Suprapubic skin (tissue), 4 donors: ENCODE data around the gene LANCL1. TPM values are rescaled to one million over a fixed set of nuclear protein-coding genes. Genes with fewer than 3 reads are reported as not detected.

Source experiments
- DNase-seq, 2 donors: peaks; one replicate each; pipeline ENCODE4 v3.0.0-alpha.2; 2019; ENCODE audit warnings: low spot score in 2 of 2
- H3K27ac ChIP-seq: fragments of 200-600 bp; sonication (generic); one replicate; pipeline ENCODE4 v1.5.1; 2019
- H3K27me3 ChIP-seq: fragments of 200-600 bp; sonication (generic); one replicate; pipeline ENCODE4 v1.5.1; 2019
- H3K36me3 ChIP-seq: fragments of 200-600 bp; sonication (generic); one replicate; pipeline ENCODE4 v1.5.1; 2019
- H3K4me1 ChIP-seq: fragments of 200-600 bp; sonication (generic); one replicate; pipeline ENCODE4 v1.5.1; 2019
- H3K4me3 ChIP-seq: fragments of 200-600 bp; sonication (generic); one replicate; pipeline ENCODE4 v1.5.1; 2019; ENCODE audit warnings: mild to moderate bottlenecking
- H3K9me3 ChIP-seq: fragments of 200-600 bp; sonication (generic); one replicate; pipeline ENCODE4 v1.5.1; 2019
- CTCF ChIP-seq, 2 donors: fragments of 200-600 bp in 1 of 2; fragments of 450-650 bp in 1 of 2; sonication (generic) in 1 of 2; IDR thresholded peaks; one replicate each; pipeline ENCODE4 v1.5.1; 2016 to 2019; ENCODE audit warnings: antibody characterized with exemption in 2 of 2, mild to moderate bottlenecking in 1 of 2, moderate library complexity in 1 of 2
- EP300 ChIP-seq: sonication (generic); formaldehyde crosslinking; IDR thresholded peaks from one replicate; pipeline ENCODE4 v1.6.1; 2017; ENCODE audit warnings: antibody characterized with exemption
- POLR2A ChIP-seq, 2 donors: fragments of 450-650 bp; IDR thresholded peaks; one replicate each; pipeline ENCODE4 v1.6.1; 2017; ENCODE audit warnings: antibody characterized with exemption in 2 of 2, mild to moderate bottlenecking in 2 of 2, moderate library complexity in 2 of 2
- POLR2AphosphoS5 ChIP-seq, 3 donors: sonication (generic); formaldehyde crosslinking; IDR thresholded peaks; one replicate each; pipeline ENCODE4 v1.6.1; 2017; ENCODE audit warnings: antibody characterized with exemption in 3 of 3
- WGBS: methylation state at CpG from one replicate; pipeline ENCODE4 v1.1.5; 2018; 5-methylcytosine and 5-hydroxymethylcytosine counted together
- total RNA-seq, 4 donors: library from RNA; depleted of rRNA; stranded (reverse); fragments of >200 nt; gene quantifications; one replicate each; pipeline ENCODE4 v1.1.0, GENCODE V29; 2016

The LANCL1 gene
- 10 to 100 TPM; 40.3 to 61.8 (median 53.7) TPM for total RNA-seq

DNA sequence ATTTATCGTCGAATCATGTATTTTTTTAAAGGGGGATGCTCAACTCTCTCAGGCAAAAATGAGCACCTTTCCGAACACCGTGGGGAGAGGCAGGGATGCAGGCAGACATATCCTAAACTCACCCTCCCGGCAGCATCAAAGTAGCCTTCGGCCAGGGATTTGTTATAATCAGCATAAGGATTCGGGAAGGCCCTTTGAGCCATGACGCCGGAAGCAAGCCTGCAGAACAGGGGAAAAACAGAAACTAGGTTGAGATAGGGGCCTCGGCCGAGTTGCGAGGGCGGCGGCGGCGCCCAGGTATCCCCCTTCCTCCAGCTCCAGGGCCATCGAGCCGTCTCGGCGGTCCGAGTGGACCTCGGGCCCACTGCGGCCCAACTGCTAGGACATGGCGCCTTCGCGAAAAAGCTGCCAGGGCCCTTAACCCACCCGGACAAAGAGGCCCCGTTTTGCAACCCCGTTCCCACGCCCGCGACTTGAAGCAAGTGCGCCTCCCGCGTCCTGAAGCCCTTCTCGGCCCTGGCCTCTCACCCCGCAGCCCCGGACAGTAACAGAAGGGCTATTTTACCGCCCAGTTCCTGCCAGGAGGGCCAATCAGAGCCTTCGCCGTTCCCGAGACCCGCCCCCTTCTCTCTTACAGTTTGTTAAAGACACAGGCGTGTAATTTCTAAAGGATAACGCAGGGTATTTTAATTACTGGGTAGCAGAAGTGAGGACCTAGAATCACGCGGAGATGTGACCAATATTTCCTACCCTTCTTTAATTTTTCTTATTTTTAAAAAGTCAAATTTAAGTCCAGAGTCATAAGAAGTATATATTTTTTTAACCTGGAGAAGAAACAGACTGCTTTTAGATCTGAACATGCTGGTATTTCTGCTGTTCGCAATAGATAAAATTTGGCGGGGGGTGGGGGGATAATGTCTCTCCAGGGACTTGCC lies at the start of gene LANCL1:
Gene LANCL1, minus strand, starts transcription at position 566 of the 935 bp plus-strand sequence. Its CDS starts 363 bp downstream, at position 203.
- Histone ChIP-seq H3K27me3 (no peaks in the 10 kb centered on the region), H3K36me3 (peaks cover 3% of the 10 kb centered on the region), H3K4me1 (peaks cover 24% of the 10 kb centered on the region), H3K9me3 (no peaks in the 10 kb centered on the region), H3K4me3 (peak within 1 kb of the TSS; percentile 71), H3K27ac (peak within 1 kb of the TSS; percentile 65)
- peak; percentile 95 to 96 for DNase-seq
- TF ChIP-seq CTCF (IDR thresholded peaks at IDR 0.05) (no peak), POLR2A (IDR thresholded peaks at IDR 0.05) (peak in 1 of 2 donors; percentile 50)
- 1% methylated on average over 23 of the region's 49 CpGs for WGBS

DNA sequence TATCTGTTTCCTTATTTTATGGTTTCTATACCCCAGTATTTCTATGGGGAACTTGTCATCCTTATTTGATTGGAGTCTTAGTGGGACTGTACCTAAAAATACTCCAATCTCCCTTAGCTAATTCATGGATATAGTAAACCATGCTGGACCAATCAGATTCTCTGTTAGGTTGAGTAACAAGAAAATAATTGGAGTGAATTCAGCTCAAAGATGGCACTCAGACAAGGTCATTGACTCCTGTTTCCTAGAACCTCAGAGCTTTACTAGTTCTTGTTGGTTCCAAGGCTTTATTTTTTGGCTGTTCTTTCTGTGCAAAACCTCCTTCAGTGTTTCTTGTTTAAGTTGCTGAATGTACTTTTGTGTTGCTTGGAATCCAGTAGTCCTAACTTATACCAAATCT lies 48.0 kb upstream of the LANCL1 start:
- no peak for TF ChIP-seq CTCF (IDR thresholded peaks at IDR 0.05)
- no peak for TF ChIP-seq POLR2A (IDR thresholded peaks at IDR 0.05)
- no peak for TF ChIP-seq POLR2AphosphoS5 (IDR thresholded peaks at IDR 0.05)
- no peak for TF ChIP-seq EP300
- no peaks in the 10 kb centered on the region for H3K36me3 ChIP-seq
- H3K4me1 ChIP-seq = no peaks in the 10 kb centered on the region
- H3K9me3 ChIP-seq = no peaks in the 10 kb centered on the region
- no peaks in the 10 kb centered on the region for H3K27me3 ChIP-seq
- no peak overlapping the region for H3K4me3 ChIP-seq
- H3K27ac ChIP-seq = no peak overlapping the region
- DNase-seq = no peak

DNA sequence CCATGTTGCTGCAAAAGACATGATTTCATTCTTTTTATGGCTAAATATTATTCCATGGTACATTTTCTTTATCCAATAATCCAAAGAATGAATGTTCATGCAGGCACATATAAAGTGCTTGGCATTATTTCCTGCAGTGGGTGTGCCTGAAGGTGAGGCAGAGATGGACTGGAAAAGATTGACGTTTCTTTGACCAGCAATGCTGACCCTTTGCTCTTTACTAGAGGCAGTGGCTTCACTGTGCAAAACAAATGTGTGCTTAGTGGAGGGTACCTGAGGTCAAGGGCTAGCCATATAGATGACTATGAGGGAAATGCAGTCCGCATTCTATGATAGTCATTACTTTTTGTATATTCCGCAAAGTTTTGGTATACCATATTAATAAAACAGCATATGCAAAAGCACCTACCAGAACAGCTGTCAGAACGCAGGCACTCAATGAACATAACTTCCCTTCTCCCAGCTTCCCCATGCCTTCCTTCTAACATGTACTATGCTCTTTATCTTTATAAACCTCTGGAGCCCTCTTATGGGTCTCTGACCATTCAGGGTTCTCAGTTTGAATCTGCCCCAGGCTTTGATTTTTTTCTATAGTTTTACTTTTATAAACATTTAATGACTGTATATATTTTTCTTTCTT lies 47.2 kb upstream of the LANCL1 start:
- no peaks in the 10 kb centered on the region for H3K36me3 ChIP-seq
- 94% methylated on average over 4 of the region's 4 CpGs for WGBS
- no peaks in the 10 kb centered on the region for H3K27me3 ChIP-seq
- no peak for DNase-seq
- no peak overlapping the region for H3K4me3 ChIP-seq
- no peak overlapping the region for H3K27ac ChIP-seq
- H3K4me1 ChIP-seq = no peaks in the 10 kb centered on the region
- H3K9me3 ChIP-seq = no peaks in the 10 kb centered on the region
- TF ChIP-seq EP300 = no peak
- TF ChIP-seq POLR2A (IDR thresholded peaks at IDR 0.05) = no peak
- no peak for TF ChIP-seq CTCF (IDR thresholded peaks at IDR 0.05)
- TF ChIP-seq POLR2AphosphoS5 (IDR thresholded peaks at IDR 0.05) = no peak

DNA sequence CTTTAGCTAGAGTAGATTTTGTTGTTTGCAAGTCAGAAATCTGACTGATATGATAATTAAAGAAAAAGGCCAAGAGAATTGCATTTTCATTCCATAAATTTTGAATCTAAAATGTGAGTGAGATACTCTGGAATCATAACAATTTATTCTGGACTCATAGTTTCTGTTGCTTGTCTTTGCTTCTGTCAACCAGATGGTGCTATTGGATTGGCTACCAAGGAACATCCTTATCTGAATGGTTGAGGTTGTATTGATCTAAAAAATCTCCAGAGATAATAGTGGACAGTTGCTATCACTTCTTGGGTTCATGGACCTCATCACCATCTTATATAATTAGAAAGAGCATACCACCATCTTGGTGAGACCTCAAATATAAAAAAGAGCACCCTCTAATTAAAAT lies 45.8 kb upstream of the LANCL1 start:
- Histone ChIP-seq H3K27me3 (no peaks in the 10 kb centered on the region), H3K4me1 (no peaks in the 10 kb centered on the region), H3K36me3 (no peaks in the 10 kb centered on the region), H3K9me3 (no peaks in the 10 kb centered on the region), H3K27ac (no peak overlapping the region), H3K4me3 (no peak overlapping the region)
- no peak for DNase-seq
- TF ChIP-seq EP300 (no peak), POLR2AphosphoS5 (IDR thresholded peaks at IDR 0.05) (no peak), POLR2A (IDR thresholded peaks at IDR 0.05) (no peak), CTCF (IDR thresholded peaks at IDR 0.05) (no peak)

GRCh38 chr2:210519594-210519993 lies 43.0 kb upstream of the LANCL1 start:
- H3K4me3 ChIP-seq = no peak overlapping the region
- TF ChIP-seq POLR2AphosphoS5 (IDR thresholded peaks at IDR 0.05) = no peak
- no peak for TF ChIP-seq CTCF (IDR thresholded peaks at IDR 0.05)
- no peak for TF ChIP-seq POLR2A (IDR thresholded peaks at IDR 0.05)
- TF ChIP-seq EP300 = no peak
- no peak overlapping the region for H3K27ac ChIP-seq
- no peaks in the 10 kb centered on the region for H3K27me3 ChIP-seq
- H3K36me3 ChIP-seq = no peaks in the 10 kb centered on the region
- WGBS = 67% methylated on average over 5 of the region's 5 CpGs
- H3K9me3 ChIP-seq = no peaks in the 10 kb centered on the region
- no peaks in the 10 kb centered on the region for H3K4me1 ChIP-seq
- no peak for DNase-seq
